OCI-LY1 (cell line): ENCODE results near the gene MKKS.

Experiments used
- H2AFZ ChIP-seq: fragments of 200-600 bp; sonication (generic), shearing (Covaris generic); 2 replicates; pipeline ENCODE4 v1.6.0; 2014; ENCODE audit warnings: antibody characterized with exemption, mild to moderate bottlenecking, low read length
- H3F3A ChIP-seq: fragments of 200-600 bp; sonication (generic), shearing (Covaris generic); 2 replicates; pipeline ENCODE4 v1.6.0; 2014; ENCODE audit warnings: mild to moderate bottlenecking, antibody characterized with exemption, low read length, moderate library complexity; ENCODE audit not compliant: insufficient read depth
- H3K27ac ChIP-seq: fragments of 200-600 bp; sonication (generic); 2 replicates; pipeline ENCODE4 v1.5.1; 2014; ENCODE audit warnings: low read length, mixed run types, mild to moderate bottlenecking, low read depth; ENCODE audit not compliant: poor library complexity, severe bottlenecking
- H3K27me3 ChIP-seq: fragments of 200-600 bp; sonication (generic); 2 replicates; pipeline ENCODE4 v1.6.0; 2014; ENCODE audit warnings: antibody characterized with exemption, mild to moderate bottlenecking, low read length, moderate library complexity; ENCODE audit not compliant: insufficient read depth
- H3K36me3 ChIP-seq: fragments of 200-600 bp; sonication (generic); 2 replicates; pipeline ENCODE4 v1.6.1; 2014; ENCODE audit warnings: mild to moderate bottlenecking, antibody characterized with exemption, low read length, moderate library complexity, mixed read lengths; ENCODE audit not compliant: insufficient read depth
- H3K4me1 ChIP-seq: fragments of 200-600 bp; sonication (generic); 2 replicates; pipeline ENCODE4 v1.5.1; 2014; ENCODE audit warnings: mild to moderate bottlenecking, low read length, moderate library complexity; ENCODE audit not compliant: insufficient read depth, severe bottlenecking
- H3K4me2 ChIP-seq: fragments of 200-600 bp; sonication (generic), shearing (Covaris generic); 2 replicates; pipeline ENCODE4 v1.6.1; 2014; ENCODE audit warnings: low read length
- H3K4me3 ChIP-seq: fragments of 200-600 bp; sonication (generic); 2 replicates; pipeline ENCODE4 v1.5.1; 2014; ENCODE audit warnings: low read length, low read depth, mild to moderate bottlenecking, mixed read lengths; ENCODE audit not compliant: poor library complexity, severe bottlenecking
- H3K79me2 ChIP-seq: fragments of 200-600 bp; shearing (Covaris generic); 2 replicates; pipeline ENCODE4 v1.6.1; 2016; ENCODE audit warnings: mixed run types, low read length, mixed read lengths; ENCODE audit not compliant: insufficient read depth
- H3K9ac ChIP-seq: fragments of 200-600 bp; sonication (generic), shearing (Covaris generic); 2 replicates; pipeline ENCODE4 v1.6.1; 2014; ENCODE audit warnings: mild to moderate bottlenecking, low read length, mixed read lengths
- H3K9me2 ChIP-seq: fragments of 200-600 bp; sonication (generic), shearing (Covaris generic); 2 replicates; pipeline ENCODE4 v1.6.1; 2014; ENCODE audit warnings: low read depth, mild to moderate bottlenecking, low read length, mixed read lengths
- H3K9me3 ChIP-seq: fragments of 200-600 bp; shearing (Covaris generic); 2 replicates; pipeline ENCODE4 v1.6.1; 2014; ENCODE audit warnings: low read length, mixed read lengths
- H4K20me1 ChIP-seq: fragments of 200-600 bp; sonication (generic), shearing (Covaris generic); 2 replicates; pipeline ENCODE4 v1.6.0; 2016; ENCODE audit warnings: mild to moderate bottlenecking, low read length; ENCODE audit not compliant: insufficient read depth
- EZH2 ChIP-seq: fragments of 200-600 bp; sonication (generic), shearing (Covaris generic); IDR thresholded peaks from 2 replicates; pipeline ENCODE4 v1.8.0; 2017; ENCODE audit warnings: borderline replicate concordance, mixed run types, mild to moderate bottlenecking, antibody characterized with exemption, low read length, moderate library complexity, mixed read lengths
- TF ChIP-seq, protein P1 (sequence below): fragments of 200-600 bp; sonication (generic), shearing (Covaris generic); IDR thresholded peaks from 2 replicates; pipeline ENCODE4 v1.5.1; 2017; ENCODE audit warnings: mild to moderate bottlenecking, antibody characterized with exemption, low read length, moderate library complexity, mixed read lengths

Gene MKKS

DNA sequence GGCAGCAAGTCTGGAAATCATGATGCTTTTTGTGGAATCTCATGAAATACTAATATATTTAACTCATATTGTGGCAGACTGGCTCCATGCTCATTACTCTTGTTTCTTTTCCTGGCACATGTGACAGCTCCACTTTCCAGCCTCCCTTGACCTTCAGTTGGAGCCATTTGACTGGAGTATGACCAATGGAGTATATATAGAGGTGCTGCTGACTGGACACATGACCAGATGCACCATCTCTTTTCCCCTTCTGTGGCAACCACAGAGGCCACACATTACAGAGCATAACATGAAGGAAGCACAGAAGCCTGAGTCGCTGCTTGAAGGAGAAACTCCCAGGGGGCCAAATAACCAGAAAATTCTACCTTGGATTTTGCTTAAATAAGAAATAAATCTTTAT lies 77.4 kb downstream of the MKKS start:
- no peaks in the 10 kb centered on the region for H3F3A ChIP-seq
- no peak overlapping the region for H3K9ac ChIP-seq
- no peaks in the 10 kb centered on the region for H3K9me2 ChIP-seq
- no peaks in the 10 kb centered on the region for H3K36me3 ChIP-seq
- H3K4me2 ChIP-seq = no peak overlapping the region
- H2AFZ ChIP-seq = no peak overlapping the region
- no peak overlapping the region for H3K4me3 ChIP-seq
- H4K20me1 ChIP-seq = no peaks in the 10 kb centered on the region
- no peaks in the 10 kb centered on the region for H3K4me1 ChIP-seq
- no peaks in the 10 kb centered on the region for H3K9me3 ChIP-seq
- no peak overlapping the region for H3K27ac ChIP-seq
- H3K27me3 ChIP-seq = no peaks in the 10 kb centered on the region
- TF ChIP-seq, protein P1, sequence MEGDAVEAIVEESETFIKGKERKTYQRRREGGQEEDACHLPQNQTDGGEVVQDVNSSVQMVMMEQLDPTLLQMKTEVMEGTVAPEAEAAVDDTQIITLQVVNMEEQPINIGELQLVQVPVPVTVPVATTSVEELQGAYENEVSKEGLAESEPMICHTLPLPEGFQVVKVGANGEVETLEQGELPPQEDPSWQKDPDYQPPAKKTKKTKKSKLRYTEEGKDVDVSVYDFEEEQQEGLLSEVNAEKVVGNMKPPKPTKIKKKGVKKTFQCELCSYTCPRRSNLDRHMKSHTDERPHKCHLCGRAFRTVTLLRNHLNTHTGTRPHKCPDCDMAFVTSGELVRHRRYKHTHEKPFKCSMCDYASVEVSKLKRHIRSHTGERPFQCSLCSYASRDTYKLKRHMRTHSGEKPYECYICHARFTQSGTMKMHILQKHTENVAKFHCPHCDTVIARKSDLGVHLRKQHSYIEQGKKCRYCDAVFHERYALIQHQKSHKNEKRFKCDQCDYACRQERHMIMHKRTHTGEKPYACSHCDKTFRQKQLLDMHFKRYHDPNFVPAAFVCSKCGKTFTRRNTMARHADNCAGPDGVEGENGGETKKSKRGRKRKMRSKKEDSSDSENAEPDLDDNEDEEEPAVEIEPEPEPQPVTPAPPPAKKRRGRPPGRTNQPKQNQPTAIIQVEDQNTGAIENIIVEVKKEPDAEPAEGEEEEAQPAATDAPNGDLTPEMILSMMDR = no peak
- TF ChIP-seq EZH2 = no peak
- no peaks in the 10 kb centered on the region for H3K79me2 ChIP-seq

DNA sequence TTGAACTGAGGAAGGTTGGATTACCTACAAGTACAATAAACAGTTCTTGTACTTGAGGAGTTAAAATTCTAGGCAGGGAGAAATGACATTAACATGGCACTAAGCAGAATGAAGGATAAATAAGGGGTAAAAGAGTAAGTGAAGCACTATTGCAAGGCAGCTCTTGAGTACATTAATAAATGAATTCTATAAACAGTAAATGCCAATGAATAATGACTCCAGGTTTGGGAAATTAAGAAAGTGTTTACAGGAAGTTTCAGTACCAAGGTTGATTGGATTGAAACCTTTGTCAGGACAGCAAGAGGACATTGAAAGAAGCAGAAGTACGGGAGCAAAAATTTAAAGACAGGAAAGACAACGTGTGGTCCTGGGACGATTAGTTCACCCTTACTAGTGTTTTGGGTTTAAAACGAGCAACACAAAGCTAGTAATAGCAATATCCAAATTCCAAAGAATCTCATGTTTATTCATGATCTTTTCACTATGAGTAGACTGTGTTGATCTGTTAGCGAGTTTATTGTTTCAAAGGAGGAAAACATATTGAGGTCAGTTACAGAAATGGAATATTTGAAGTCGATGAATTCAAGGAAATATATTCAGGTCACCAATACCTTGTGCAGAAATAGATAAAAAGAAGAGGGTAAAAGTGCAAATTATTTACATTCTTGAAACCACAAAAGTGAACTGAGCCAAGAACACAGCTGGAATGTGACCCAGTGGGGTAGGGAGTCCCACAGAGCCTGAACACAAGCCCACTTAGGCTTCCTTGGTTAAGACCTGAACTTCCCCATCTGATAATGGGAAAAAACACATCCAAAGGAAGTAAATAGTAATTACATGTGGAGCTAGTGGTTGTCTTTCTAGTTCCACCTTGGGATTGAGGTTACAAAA lies 80.8 kb downstream of the MKKS start:
- TF ChIP-seq, protein P1 = no peak
- TF ChIP-seq EZH2 = no peak
- Histone ChIP-seq H3K4me2 (no peak overlapping the region), H3K27me3 (no peaks in the 10 kb centered on the region), H3K4me1 (no peaks in the 10 kb centered on the region), H3K79me2 (no peaks in the 10 kb centered on the region), H2AFZ (no peak overlapping the region), H3K27ac (no peak overlapping the region), H4K20me1 (no peaks in the 10 kb centered on the region), H3K4me3 (no peak overlapping the region), H3K9ac (no peak overlapping the region), H3K9me2 (no peaks in the 10 kb centered on the region), H3K9me3 (no peaks in the 10 kb centered on the region), H3K36me3 (no peaks in the 10 kb centered on the region), H3F3A (no peaks in the 10 kb centered on the region)
